K562 (cell line): Measurements from ENCODE around the gene SERTAD2. TPM values are rescaled to one million over a fixed set of nuclear protein-coding genes. Genes with fewer than 3 reads are reported as not detected.
A peak's percentile ranks its signal among the peaks of the same experiment; 100 is the strongest.

ENCODE experiments used
- CBX1 ChIP-seq: sonication (generic); IDR thresholded peaks from 2 replicates; pipeline ENCODE4 v1.6.1; 2016; ENCODE audit warnings: antibody characterized with exemption, low read depth, mild to moderate bottlenecking
- CXXC5 ChIP-seq: fragments of 250-450 bp; sonication (Bioruptor Pico); IDR thresholded peaks from 2 replicates; pipeline ENCODE4 v1.8.0; 2022; ENCODE audit warnings: inconsistent platforms, mild to moderate bottlenecking, moderate library complexity
- EWSR1 ChIP-seq: fragments of 450-650 bp; IDR thresholded peaks from 2 replicates; pipeline ENCODE4 v1.6.1; 2018; ENCODE audit warnings: borderline replicate concordance, mild to moderate bottlenecking, low read depth, moderate library complexity; ENCODE audit not compliant: partially characterized antibody
- HNRNPLL ChIP-seq: fragments of 200-400 bp; formaldehyde crosslinking; IDR thresholded peaks from 2 replicates; pipeline ENCODE4 v1.6.1; 2017; ENCODE audit warnings: low read length, low read depth, mild to moderate bottlenecking; ENCODE audit not compliant: poor library complexity, severe bottlenecking
- KDM1A ChIP-seq, 2 experiments: fragments of 450-650 bp; IDR thresholded peaks; 2 replicates each; pipeline ENCODE4 v1.6.1; 2016; ENCODE audit warnings: mild to moderate bottlenecking in 2 of 2
- KDM5B ChIP-seq: fragments of 200-600 bp; sonication (generic); IDR thresholded peaks from 2 replicates; pipeline ENCODE4 v1.6.1; 2012; ENCODE audit warnings: low read depth, mild to moderate bottlenecking, moderate library complexity, low read length, control low read depth, inconsistent platforms; ENCODE audit not compliant: insufficient replicate concordance
- PHF8 ChIP-seq: fragments of 200-600 bp; sonication (generic); IDR thresholded peaks from 2 replicates; pipeline ENCODE4 v1.6.1; 2012; ENCODE audit warnings: mixed run types, mild to moderate bottlenecking, inconsistent platforms, low read length, moderate library complexity, borderline replicate concordance
- PHTF2 ChIP-seq: fragments of 250-450 bp; sonication (Bioruptor Pico); IDR thresholded peaks from 2 replicates; pipeline ENCODE4 v1.5.0; 2021; ENCODE audit warnings: mild to moderate bottlenecking
- RAD21 ChIP-seq, 2 experiments: fragments of 250-450 bp in 1 of 2; fragments of 450-650 bp in 1 of 2; sonication (Bioruptor Pico) in 1 of 2; formaldehyde crosslinking in 1 of 2; IDR thresholded peaks in 1 of 2; conservative IDR thresholded peaks in 1 of 2; 2 replicates each; pipeline versions ENCODE4 v1.4.0 to v1.8.0; 2020 to 2022; ENCODE audit warnings: mild to moderate bottlenecking in 2 of 2, moderate library complexity in 1 of 2
- TCFL5 ChIP-seq: fragments of 250-450 bp; sonication (Bioruptor Pico); conservative IDR thresholded peaks from 2 replicates; pipeline ENCODE4 v1.6.1; 2021; ENCODE audit warnings: mild to moderate bottlenecking, moderate library complexity, matching md5 sums
- ZBTB17 ChIP-seq: fragments of 450-650 bp; formaldehyde crosslinking; IDR thresholded peaks from 2 replicates; pipeline ENCODE4 v1.4.0; 2020; ENCODE audit warnings: mild to moderate bottlenecking
- ZC3H8 ChIP-seq: fragments of 450-650 bp; IDR thresholded peaks from 2 replicates; pipeline ENCODE4 v1.6.1; 2017
- ZKSCAN3 ChIP-seq: fragments of 250-450 bp; sonication (Bioruptor Pico); IDR thresholded peaks from 2 replicates; pipeline ENCODE4 v1.4.0; 2020
- ZNF174 ChIP-seq: fragments of 250-450 bp; sonication (Bioruptor Pico); IDR thresholded peaks from 2 replicates; pipeline ENCODE4 v1.4.0; 2020; ENCODE audit warnings: mild to moderate bottlenecking
- ZNF23 ChIP-seq: fragments of 250-450 bp; sonication (Bioruptor Pico); IDR thresholded peaks from 2 replicates; pipeline ENCODE4 v1.4.0; 2020; ENCODE audit warnings: mild to moderate bottlenecking
- ZNF431 ChIP-seq: sonication (generic); formaldehyde crosslinking; IDR thresholded peaks from 2 replicates; pipeline ENCODE4 v1.8.0; 2022; ENCODE audit warnings: mild to moderate bottlenecking, missing genetic modification reagents
- polyA plus RNA-seq, 8 experiments: library from polyadenylated mRNA; depleted of rRNA in 4 of 8; stranded (reverse) in 5 of 8; unstranded in 3 of 8; fragments of >200 nt; fragmentation: Nextera tagmentation in 2 of 8; fragmentation: Illumina TruSeq in 1 of 8; extraction: Ambion mirVana in 2 of 8; extraction: Trizol in 1 of 8; gene quantifications; 2 replicates each; pipeline versions ENCODE4 v1.2.1 to v1.2.3, GENCODE V29; 2011 to 2014; ENCODE audit warnings: inconsistent platforms in 1 of 8, missing spikeins in 1 of 8
- total RNA-seq, 7 experiments: library from RNA; depleted of rRNA in 6 of 7; stranded (reverse); fragments of >200 nt in 6 of 7; fragmentation: Illumina TruSeq in 2 of 7; extraction: Trizol in 2 of 7; gene quantifications; 2 replicates each; pipeline versions ENCODE4 v1.2.1 to v1.2.3, GENCODE V29; 2011 to 2021; ENCODE audit warnings: low replicate concordance in 1 of 7
- TF ChIP-seq, protein P1 (sequence below): sonication (generic); formaldehyde crosslinking; IDR thresholded peaks from 2 replicates; pipeline ENCODE4 v1.8.1; 2022; ENCODE audit warnings: missing genetic modification reagents
- TF ChIP-seq, protein P2 (sequence below): fragments of 250-450 bp; sonication (Bioruptor Pico); IDR thresholded peaks from 2 replicates; pipeline ENCODE4 v1.4.0; 2020

The SERTAD2 gene
- total and polyA plus RNA-seq, 9 of the 15 experiments (the other 6 are each of a cell fraction or from before 2014, with no cell fraction given) = 3.0 to 12.5 (median 6.1) TPM

- no peak for TF ChIP-seq EWSR1
- TF ChIP-seq, protein P1, sequence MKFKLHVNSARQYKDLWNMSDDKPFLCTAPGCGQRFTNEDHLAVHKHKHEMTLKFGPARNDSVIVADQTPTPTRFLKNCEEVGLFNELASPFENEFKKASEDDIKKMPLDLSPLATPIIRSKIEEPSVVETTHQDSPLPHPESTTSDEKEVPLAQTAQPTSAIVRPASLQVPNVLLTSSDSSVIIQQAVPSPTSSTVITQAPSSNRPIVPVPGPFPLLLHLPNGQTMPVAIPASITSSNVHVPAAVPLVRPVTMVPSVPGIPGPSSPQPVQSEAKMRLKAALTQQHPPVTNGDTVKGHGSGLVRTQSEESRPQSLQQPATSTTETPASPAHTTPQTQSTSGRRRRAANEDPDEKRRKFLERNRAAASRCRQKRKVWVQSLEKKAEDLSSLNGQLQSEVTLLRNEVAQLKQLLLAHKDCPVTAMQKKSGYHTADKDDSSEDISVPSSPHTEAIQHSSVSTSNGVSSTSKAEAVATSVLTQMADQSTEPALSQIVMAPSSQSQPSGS (CRISPR knock-in tag) = no peak
- peak; percentile 91 for TF ChIP-seq CXXC5 (CRISPR knock-in tag)
- no peak for TF ChIP-seq ZBTB17 (CRISPR knock-in tag)
- TF ChIP-seq ZKSCAN3 (CRISPR knock-in tag) = no peak
- TF ChIP-seq, protein P2, sequence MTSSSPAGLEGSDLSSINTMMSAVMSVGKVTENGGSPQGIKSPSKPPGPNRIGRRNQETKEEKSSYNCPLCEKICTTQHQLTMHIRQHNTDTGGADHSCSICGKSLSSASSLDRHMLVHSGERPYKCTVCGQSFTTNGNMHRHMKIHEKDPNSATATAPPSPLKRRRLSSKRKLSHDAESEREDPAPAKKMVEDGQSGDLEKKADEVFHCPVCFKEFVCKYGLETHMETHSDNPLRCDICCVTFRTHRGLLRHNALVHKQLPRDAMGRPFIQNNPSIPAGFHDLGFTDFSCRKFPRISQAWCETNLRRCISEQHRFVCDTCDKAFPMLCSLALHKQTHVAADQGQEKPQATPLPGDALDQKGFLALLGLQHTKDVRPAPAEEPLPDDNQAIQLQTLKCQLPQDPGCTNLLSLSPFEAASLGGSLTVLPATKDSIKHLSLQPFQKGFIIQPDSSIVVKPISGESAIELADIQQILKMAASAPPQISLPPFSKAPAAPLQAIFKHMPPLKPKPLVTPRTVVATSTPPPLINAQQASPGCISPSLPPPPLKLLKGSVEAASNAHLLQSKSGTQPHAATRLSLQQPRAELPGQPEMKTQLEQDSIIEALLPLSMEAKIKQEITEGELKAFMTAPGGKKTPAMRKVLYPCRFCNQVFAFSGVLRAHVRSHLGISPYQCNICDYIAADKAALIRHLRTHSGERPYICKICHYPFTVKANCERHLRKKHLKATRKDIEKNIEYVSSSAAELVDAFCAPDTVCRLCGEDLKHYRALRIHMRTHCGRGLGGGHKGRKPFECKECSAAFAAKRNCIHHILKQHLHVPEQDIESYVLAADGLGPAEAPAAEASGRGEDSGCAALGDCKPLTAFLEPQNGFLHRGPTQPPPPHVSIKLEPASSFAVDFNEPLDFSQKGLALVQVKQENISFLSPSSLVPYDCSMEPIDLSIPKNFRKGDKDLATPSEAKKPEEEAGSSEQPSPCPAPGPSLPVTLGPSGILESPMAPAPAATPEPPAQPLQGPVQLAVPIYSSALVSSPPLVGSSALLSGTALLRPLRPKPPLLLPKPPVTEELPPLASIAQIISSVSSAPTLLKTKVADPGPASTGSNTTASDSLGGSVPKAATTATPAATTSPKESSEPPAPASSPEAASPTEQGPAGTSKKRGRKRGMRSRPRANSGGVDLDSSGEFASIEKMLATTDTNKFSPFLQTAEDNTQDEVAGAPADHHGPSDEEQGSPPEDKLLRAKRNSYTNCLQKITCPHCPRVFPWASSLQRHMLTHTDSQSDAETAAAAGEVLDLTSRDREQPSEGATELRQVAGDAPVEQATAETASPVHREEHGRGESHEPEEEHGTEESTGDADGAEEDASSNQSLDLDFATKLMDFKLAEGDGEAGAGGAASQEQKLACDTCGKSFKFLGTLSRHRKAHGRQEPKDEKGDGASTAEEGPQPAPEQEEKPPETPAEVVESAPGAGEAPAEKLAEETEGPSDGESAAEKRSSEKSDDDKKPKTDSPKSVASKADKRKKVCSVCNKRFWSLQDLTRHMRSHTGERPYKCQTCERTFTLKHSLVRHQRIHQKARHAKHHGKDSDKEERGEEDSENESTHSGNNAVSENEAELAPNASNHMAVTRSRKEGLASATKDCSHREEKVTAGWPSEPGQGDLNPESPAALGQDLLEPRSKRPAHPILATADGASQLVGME = no peak
- TF ChIP-seq CBX1 = no peak
- no peak for TF ChIP-seq TCFL5 (CRISPR knock-in tag)
- TF ChIP-seq PHF8 = peak; percentile 50; the same call in 1 of the 2 replicates
- peak in 1 of 2 experiments; percentile 14; a peak in 1 of 4 replicates for TF ChIP-seq RAD21 (CRISPR knock-in tag; conservative IDR thresholded peaks at IDR 0.05 in 1 of 2, IDR thresholded peaks at IDR 0.05 in 1 of 2)
- TF ChIP-seq HNRNPLL = peak; percentile 97
- no peak for TF ChIP-seq ZNF174 (CRISPR knock-in tag)
- no peak for TF ChIP-seq ZNF23 (CRISPR knock-in tag)
- no peak for TF ChIP-seq KDM1A (IDR thresholded peaks at IDR 0.05)
- TF ChIP-seq PHTF2 (CRISPR knock-in tag) = no peak
- no peak for TF ChIP-seq ZC3H8
- peak; percentile 38 for TF ChIP-seq KDM5B
- 0 out of 2 replicates have a peak, but pooled peaks have one; percentile 18 for TF ChIP-seq ZNF431
These were observed 9.0 kb downstream of the SERTAD2 start (continued) for GRCh38 chr2:64644458-64645382.
